Measurements from ENCODE around the gene SPACA4. TPM values are rescaled to one million over a fixed set of nuclear protein-coding genes. Genes with fewer than 3 reads are reported as not detected.

The SPACA4 gene
- total RNA-seq, 2 experiments from 2014 or later = not detected

- intact Hi-C loops (cut with micrococcal nuclease) = loop anchor here (1.0 to 2.0 kb wide), 2 partner anchors 8 to 1239 kb away; partner anchors contain the start of genes AKT1S1, CA11 and TBC1D17
- Mint-ChIP-seq H3K27ac (peak overlapping the region; percentile 98), H3K4me1 (ENCODE audit: low read depth) (peaks cover 41% of the 10 kb centered on the region), H3K36me3 (peaks cover 4% of the 10 kb centered on the region), H3K4me3 (peak overlapping the region; percentile 87), H3K9me3 (no peaks in the 10 kb centered on the region), H3K27me3 (no peaks in the 10 kb centered on the region)
- ChIA-PET CTCF (no interaction called here), POLR2A (interaction anchor here (1.2 kb wide), 1 partner anchor 7 kb away, joined by 3 read pairs; no protein-coding TSS in a partner anchor)
- peak; percentile 87 for DNase-seq
Measured at GRCh38 chr19:48637948-48638830, 31.6 kb downstream of the SPACA4 start.

- POLR2A ChIA-PET = no interaction called here
- H3K9me3 Mint-ChIP-seq = no peaks in the 10 kb centered on the region
- no peaks in the 10 kb centered on the region for H3K27me3 Mint-ChIP-seq
- intact Hi-C loops (cut with micrococcal nuclease) = loop anchor here (2.0 kb wide), 1 partner anchor 1238 kb away; the partner anchor contains the start of genes AKT1S1 and TBC1D17
- no peak overlapping the region for H3K4me3 Mint-ChIP-seq
- peak overlapping the region; percentile 98 for H3K27ac Mint-ChIP-seq
- H3K4me1 Mint-ChIP-seq (ENCODE audit: low read depth) = peaks cover 39% of the 10 kb centered on the region
- H3K36me3 Mint-ChIP-seq = peaks cover 4% of the 10 kb centered on the region
- peak; percentile 28 for DNase-seq
- CTCF ChIA-PET = no interaction called here
Measured at GRCh38 chr19:48638831-48639381, 32.4 kb downstream of the SPACA4 start.

- POLR2A ChIA-PET = no interaction called here
- intact Hi-C loops (cut with micrococcal nuclease) = loop anchor here (2.0 kb wide), 1 partner anchor 1237 kb away; the partner anchor contains the start of genes AKT1S1 and TBC1D17
Measured at GRCh38 chr19:48639483-48640375, 33.2 kb downstream of the SPACA4 start.

GRCh38 chr19:48641850-48642249, 35.3 kb downstream of the SPACA4 start:
- Mint-ChIP-seq H3K36me3 (peaks cover 4% of the 10 kb centered on the region), H3K27ac (no peak overlapping the region), H3K4me1 (ENCODE audit: low read depth) (peaks cover 39% of the 10 kb centered on the region), H3K4me3 (no peak overlapping the region), H3K27me3 (no peaks in the 10 kb centered on the region), H3K9me3 (no peaks in the 10 kb centered on the region)
- intact Hi-C loops (cut with micrococcal nuclease) = no loop called here
- ChIA-PET POLR2A (no interaction called here), CTCF (no interaction called here)
- no peak for DNase-seq

More at GRCh38 chr19:48639483-48640375, 33.2 kb downstream of the SPACA4 start:
- CTCF ChIA-PET = no interaction called here
- Mint-ChIP-seq H3K4me3 (peak overlapping the region; percentile 64), H3K4me1 (ENCODE audit: low read depth) (peaks cover 37% of the 10 kb centered on the region), H3K27me3 (no peaks in the 10 kb centered on the region), H3K27ac (no peak overlapping the region), H3K9me3 (no peaks in the 10 kb centered on the region), H3K36me3 (peaks cover 4% of the 10 kb centered on the region)
- DNase-seq = peak; percentile 28

GRCh38 chr19:48642862-48643261, 36.3 kb downstream of the SPACA4 start:
- POLR2A ChIA-PET = no interaction called here
- no peaks in the 10 kb centered on the region for H3K27me3 Mint-ChIP-seq
- peaks cover 35% of the 10 kb centered on the region for H3K4me1 Mint-ChIP-seq (ENCODE audit: low read depth)
- no peak for DNase-seq
- H3K4me3 Mint-ChIP-seq = no peak overlapping the region
- H3K9me3 Mint-ChIP-seq = no peaks in the 10 kb centered on the region
- intact Hi-C loops (cut with micrococcal nuclease) = no loop called here
- peaks cover 4% of the 10 kb centered on the region for H3K36me3 Mint-ChIP-seq
- H3K27ac Mint-ChIP-seq = no peak overlapping the region
- CTCF ChIA-PET = no interaction called here

- intact Hi-C loops (cut with micrococcal nuclease) = loop anchor here (2.0 kb wide), 1 partner anchor 16 kb away; no protein-coding TSS in a partner anchor
- H3K36me3 Mint-ChIP-seq = no peaks in the 10 kb centered on the region
- POLR2A ChIA-PET = no interaction called here
- H3K4me1 Mint-ChIP-seq (ENCODE audit: low read depth) = peaks cover 28% of the 10 kb centered on the region
- no peak overlapping the region for H3K4me3 Mint-ChIP-seq
- no peak overlapping the region for H3K27ac Mint-ChIP-seq
- no peaks in the 10 kb centered on the region for H3K9me3 Mint-ChIP-seq
- CTCF ChIA-PET = interaction anchor here (1.3 to 2.8 kb wide), 4 partner anchors 11 to 56 kb away, joined by 3 to 12 read pairs (median 10); no protein-coding TSS in a partner anchor
- no peaks in the 10 kb centered on the region for H3K27me3 Mint-ChIP-seq
- DNase-seq = no peak
Measured at GRCh38 chr19:48644355-48644754, 37.8 kb downstream of the SPACA4 start.

- no peaks in the 10 kb centered on the region for H3K9me3 Mint-ChIP-seq
- H3K27ac Mint-ChIP-seq = peak overlapping the region; percentile 69
- intact Hi-C loops (cut with micrococcal nuclease) = loop anchor here (2.0 to 5.0 kb wide), 3 partner anchors 16 to 152 kb away; no protein-coding TSS in a partner anchor
- no peaks in the 10 kb centered on the region for H3K36me3 Mint-ChIP-seq
- H3K4me3 Mint-ChIP-seq = peak overlapping the region; percentile 82
- POLR2A ChIA-PET = interaction anchor here (0.8 to 1.8 kb wide), 6 partner anchors 8 to 228 kb away, joined by 3 to 9 read pairs (median 4); partner anchors contain the start of genes DBP, RPL18 and SPHK2
- CTCF ChIA-PET = interaction anchor here (0.8 to 2.8 kb wide), 17 partner anchors 8 to 348 kb away, joined by 3 to 12 read pairs (median 5); partner anchors contain the start of genes BAX, GYS1, HSD17B14 and IZUMO1
- peak; percentile 84 for DNase-seq
- no peaks in the 10 kb centered on the region for H3K27me3 Mint-ChIP-seq
- H3K4me1 Mint-ChIP-seq (ENCODE audit: low read depth) = peaks cover 33% of the 10 kb centered on the region
Measured at GRCh38 chr19:48644839-48645619, 38.5 kb downstream of the SPACA4 start.

- H3K4me3 Mint-ChIP-seq = peak overlapping the region; percentile 82
- H3K9me3 Mint-ChIP-seq = no peaks in the 10 kb centered on the region
- no peaks in the 10 kb centered on the region for H3K36me3 Mint-ChIP-seq
- intact Hi-C loops (cut with micrococcal nuclease) = loop anchor here (2.0 to 5.0 kb wide), 3 partner anchors 15 to 152 kb away; no protein-coding TSS in a partner anchor
- ChIA-PET CTCF (interaction anchor here (0.6 to 2.8 kb wide), 22 partner anchors 9 to 348 kb away, joined by 3 to 12 read pairs (median 4); partner anchors contain the start of genes BAX, GYS1, HSD17B14 and IZUMO1), POLR2A (interaction anchor here (0.8 to 1.8 kb wide), 8 partner anchors 8 to 227 kb away, joined by 3 to 9 read pairs (median 4); partner anchors contain the start of genes DBP, RPL18 and SPHK2)
- no peak for DNase-seq
- no peaks in the 10 kb centered on the region for H3K27me3 Mint-ChIP-seq
- H3K27ac Mint-ChIP-seq = peak overlapping the region; percentile 77
- peaks cover 33% of the 10 kb centered on the region for H3K4me1 Mint-ChIP-seq (ENCODE audit: low read depth)
Measured at GRCh38 chr19:48645620-48646000, 39.1 kb downstream of the SPACA4 start.

GRCh38 chr19:48646001-48646721, 39.6 kb downstream of the SPACA4 start, which contains the start of gene CA11:
TSS of gene CA11 (minus strand) at chr19:48646187. CDS start at chr19:48645632, 555 bp downstream.
- peak; percentile 96 for DNase-seq
- Mint-ChIP-seq H3K4me1 (ENCODE audit: low read depth) (peaks cover 35% of the 10 kb centered on the region), H3K9me3 (no peaks in the 10 kb centered on the region), H3K4me3 (peak within 1 kb of the TSS; percentile 82), H3K36me3 (no peaks in the 10 kb centered on the region), H3K27me3 (no peaks in the 10 kb centered on the region), H3K27ac (peak within 1 kb of the TSS; percentile 77)
- intact Hi-C loops (cut with micrococcal nuclease) = loop anchor here (1.0 to 5.0 kb wide), 7 partner anchors 9 to 439 kb away; partner anchors contain the start of genes DBP, HSD17B14 and SNRNP70
- POLR2A ChIA-PET = interaction anchor here (0.8 to 1.8 kb wide), 7 partner anchors 9 to 227 kb away, joined by 3 to 9 read pairs (median 5); partner anchors contain the start of genes DBP, RPL18 and SPHK2
- CTCF ChIA-PET = interaction anchor here (0.6 to 2.8 kb wide), 19 partner anchors 12 to 347 kb away, joined by 3 to 12 read pairs (median 4); partner anchors contain the start of genes BAX, GYS1, IZUMO1 and RPL18

Measured in activated CD4-positive, alpha-beta memory T cell treated with anti-CD3 and anti-CD28 coated beads for 36 hours (primary cell).